ENCODE measurements around the gene KMT2A. TPM values are rescaled to one million over a fixed set of nuclear protein-coding genes. Genes with fewer than 3 reads are reported as not detected.
"Not testable (repeated sequence)": the region's sequence is repeated elsewhere in the genome, so short reads cannot be mapped to it uniquely, and the experiment has no call there.

KMT2A gene
- total RNA-seq, 6 experiments from 2014 or later, result 29.3 to 39.3 (median 34.4) TPM

DNA sequence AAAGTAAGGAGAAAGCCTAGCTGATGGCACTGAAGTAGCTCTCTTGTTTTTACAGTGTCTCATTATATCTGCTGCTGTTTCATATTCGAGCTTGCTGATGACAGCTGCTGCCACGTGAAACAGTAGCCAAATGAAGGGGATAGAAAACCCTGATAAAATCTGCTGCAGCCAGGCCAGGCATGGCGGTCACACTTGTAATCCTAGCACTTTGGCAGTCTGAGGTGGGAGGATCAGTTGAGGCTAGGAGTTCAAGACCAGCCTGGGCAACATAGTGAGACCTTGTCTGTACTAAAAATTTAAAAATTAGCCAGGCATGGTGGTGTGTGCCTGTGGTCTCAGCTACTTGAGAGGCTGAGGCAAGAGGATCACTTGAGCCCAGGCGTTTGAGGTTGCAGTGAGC, 116.0 kb downstream of the KMT2A start:
- H3K27ac Mint-ChIP-seq, result no peak overlapping the region
- H3K4me3 Mint-ChIP-seq, result no peak overlapping the region
- no peaks in the 10 kb centered on the region for H3K9me3 Mint-ChIP-seq
- H3K4me1 Mint-ChIP-seq (ENCODE audit: low read depth), result no peaks in the 10 kb centered on the region
- TF ChIP-seq CTCF (IDR thresholded peaks at IDR 0.05), result no peak
- DNase-seq, result no peak
- H3K36me3 Mint-ChIP-seq (ENCODE audit: low read depth), result peaks cover 15% of the 10 kb centered on the region; the same call in 1 of the 2 replicates
- no peaks in the 10 kb centered on the region for H3K27me3 Mint-ChIP-seq (ENCODE audit: insufficient read depth)

GRCh38 chr11:118560806-118561205, 124.5 kb downstream of the KMT2A start:
- no peaks in the 10 kb centered on the region; the same call in 1 of the 2 replicates for H3K36me3 Mint-ChIP-seq (ENCODE audit: low read depth)
- H3K9me3 Mint-ChIP-seq, result no peaks in the 10 kb centered on the region
- TF ChIP-seq CTCF (IDR thresholded peaks at IDR 0.05), result no peak
- 0 out of 2 replicates have a peak, but pooled peaks cover 3% of the 10 kb centered on the region for H3K27me3 Mint-ChIP-seq (ENCODE audit: insufficient read depth)
- no peak overlapping the region for H3K27ac Mint-ChIP-seq
- H3K4me3 Mint-ChIP-seq, result no peak overlapping the region
- DNase-seq, result no peak
- H3K4me1 Mint-ChIP-seq (ENCODE audit: low read depth), result peaks cover 13% of the 10 kb centered on the region

DNA sequence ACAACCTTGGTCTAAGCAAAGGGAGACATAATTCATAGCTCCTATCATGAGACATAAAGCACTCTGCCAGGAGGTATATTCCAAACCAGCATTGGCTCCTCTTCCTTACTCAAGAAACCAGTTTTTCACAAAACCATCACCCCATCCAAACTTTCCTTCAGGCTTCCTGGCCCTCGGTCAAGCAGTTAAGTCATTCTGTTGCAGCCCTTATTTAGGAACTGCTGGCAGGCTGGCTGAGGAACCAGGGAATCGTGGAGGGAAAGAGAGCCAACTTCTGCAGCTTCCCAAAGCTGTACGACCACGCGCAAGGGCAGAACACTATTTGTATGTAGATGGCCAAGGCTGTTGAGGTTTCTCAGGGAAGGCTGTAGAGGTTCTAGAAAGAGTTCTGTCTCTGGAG, 128.8 kb downstream of the KMT2A start:
- no peak for TF ChIP-seq CTCF (IDR thresholded peaks at IDR 0.05)
- no peaks in the 10 kb centered on the region for H3K9me3 Mint-ChIP-seq
- H3K4me1 Mint-ChIP-seq (ENCODE audit: low read depth), result peaks cover 13% of the 10 kb centered on the region
- H3K27me3 Mint-ChIP-seq (ENCODE audit: insufficient read depth), result 0 out of 2 replicates have a peak, but pooled peaks cover 4% of the 10 kb centered on the region
- H3K4me3 Mint-ChIP-seq, result peak overlapping the region; percentile 98
- H3K36me3 Mint-ChIP-seq (ENCODE audit: low read depth), result no peaks in the 10 kb centered on the region
- peak overlapping the region; percentile 98 for H3K27ac Mint-ChIP-seq
- DNase-seq, result no peak

GRCh38 chr11:118569670-118570069, 133.4 kb downstream of the KMT2A start:
- no peak overlapping the region for H3K4me3 Mint-ChIP-seq
- DNase-seq, result no peak
- H3K36me3 Mint-ChIP-seq (ENCODE audit: low read depth), result peaks cover 16% of the 10 kb centered on the region
- 0 out of 2 replicates have a peak, but pooled peaks cover 2% of the 10 kb centered on the region for H3K27me3 Mint-ChIP-seq (ENCODE audit: insufficient read depth)
- peaks cover 20% of the 10 kb centered on the region for H3K4me1 Mint-ChIP-seq (ENCODE audit: low read depth)
- no peaks in the 10 kb centered on the region for H3K9me3 Mint-ChIP-seq
- TF ChIP-seq CTCF (IDR thresholded peaks at IDR 0.05), result no peak
- H3K27ac Mint-ChIP-seq, result no peak overlapping the region

DNA sequence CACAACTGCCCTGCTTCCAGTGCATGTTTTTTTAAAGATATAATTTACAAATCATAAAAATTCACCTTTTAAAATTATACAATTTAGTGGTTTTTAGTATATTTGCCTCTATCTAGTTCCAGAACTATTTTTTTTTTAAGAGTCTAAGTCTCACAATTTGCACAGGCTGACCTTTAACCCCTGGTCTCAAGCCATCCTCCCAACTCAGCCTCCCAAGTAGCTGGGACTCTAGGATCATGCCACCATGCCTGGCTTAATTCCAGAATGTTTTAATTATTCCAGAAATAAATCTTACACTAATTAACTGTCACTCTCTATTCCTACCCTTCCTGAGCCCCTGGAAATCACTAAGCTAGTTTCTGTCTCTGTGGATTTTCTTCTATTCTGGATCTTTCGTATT, 134.5 kb downstream of the KMT2A start:
- DNase-seq, result no peak
- Mint-ChIP-seq H3K27ac (no peak overlapping the region), H3K4me1 (ENCODE audit: low read depth) (peaks cover 25% of the 10 kb centered on the region), H3K36me3 (ENCODE audit: low read depth) (peaks cover 27% of the 10 kb centered on the region), H3K9me3 (no peaks in the 10 kb centered on the region), H3K27me3 (ENCODE audit: insufficient read depth) (peaks cover under 1% of the 10 kb centered on the region; the same call in 1 of the 2 replicates), H3K4me3 (no peak overlapping the region)
- no peak for TF ChIP-seq CTCF (IDR thresholded peaks at IDR 0.05)

DNA sequence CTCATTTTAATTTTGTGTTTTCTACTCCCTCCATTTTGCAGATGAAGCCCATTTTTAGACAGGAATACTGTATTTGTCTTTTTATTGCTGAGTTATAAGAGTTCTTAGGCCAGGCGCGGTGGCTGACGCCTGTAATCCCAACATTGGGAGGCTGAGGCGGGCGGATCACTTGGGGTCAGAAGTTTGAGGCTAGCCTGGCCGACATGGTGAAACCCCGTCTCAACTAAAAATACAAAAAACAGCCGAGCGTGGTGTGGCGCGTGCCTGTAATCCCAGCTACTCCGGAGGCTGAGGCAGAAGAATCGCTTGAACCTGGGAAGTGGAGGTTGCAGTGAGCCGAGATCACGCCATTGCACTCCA, 135.4 kb downstream of the KMT2A start:
- Mint-ChIP-seq H3K36me3 (ENCODE audit: low read depth) (peaks cover 30% of the 10 kb centered on the region), H3K4me3 (peak overlapping the region; percentile 94), H3K27ac (peak overlapping the region; percentile 97), H3K4me1 (ENCODE audit: low read depth) (peaks cover 34% of the 10 kb centered on the region)
- not testable (repeated sequence) for H3K9me3 Mint-ChIP-seq; DNase-seq; H3K27me3 Mint-ChIP-seq (ENCODE audit: insufficient read depth)
